Measurements from ENCODE around the gene PYROXD2. TPM values are rescaled to one million over a fixed set of nuclear protein-coding genes. Genes with fewer than 3 reads are reported as not detected.

Gene PYROXD2
- total RNA-seq, 1 donor from 2014 or later: 13.0 TPM

DNA sequence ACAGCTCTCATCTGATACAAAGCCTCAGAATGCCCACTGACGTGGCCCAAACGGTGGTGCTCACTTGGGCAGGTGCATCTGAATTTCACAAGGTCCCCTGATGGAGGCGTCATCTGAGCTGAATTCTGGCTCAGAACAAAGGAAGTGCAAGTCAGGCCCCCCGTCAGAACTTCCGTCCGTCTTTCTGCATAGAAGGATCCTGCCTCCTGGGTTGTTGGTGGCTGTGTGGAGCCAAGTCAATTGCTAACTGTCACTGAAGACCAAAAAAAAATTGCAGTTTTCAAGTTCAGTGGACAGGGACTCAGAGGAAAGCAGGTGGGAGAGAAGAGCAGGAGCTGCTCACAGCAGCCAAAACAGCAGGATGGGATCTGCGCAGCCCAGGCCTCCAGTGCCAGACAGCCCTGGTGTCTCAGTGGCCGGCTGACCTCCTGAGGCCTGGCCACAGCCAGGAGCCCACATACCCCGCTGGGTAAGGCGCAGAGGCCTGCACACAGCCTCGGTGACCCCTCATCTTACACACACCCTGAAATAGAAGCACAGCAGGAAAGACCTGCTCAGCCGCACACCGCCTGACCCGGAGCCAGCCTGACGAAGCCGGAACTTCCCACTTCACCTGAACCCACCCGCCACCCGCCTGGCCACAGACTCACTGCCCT, 49.4 kb downstream of the PYROXD2 start:
- TF ChIP-seq, protein P1, sequence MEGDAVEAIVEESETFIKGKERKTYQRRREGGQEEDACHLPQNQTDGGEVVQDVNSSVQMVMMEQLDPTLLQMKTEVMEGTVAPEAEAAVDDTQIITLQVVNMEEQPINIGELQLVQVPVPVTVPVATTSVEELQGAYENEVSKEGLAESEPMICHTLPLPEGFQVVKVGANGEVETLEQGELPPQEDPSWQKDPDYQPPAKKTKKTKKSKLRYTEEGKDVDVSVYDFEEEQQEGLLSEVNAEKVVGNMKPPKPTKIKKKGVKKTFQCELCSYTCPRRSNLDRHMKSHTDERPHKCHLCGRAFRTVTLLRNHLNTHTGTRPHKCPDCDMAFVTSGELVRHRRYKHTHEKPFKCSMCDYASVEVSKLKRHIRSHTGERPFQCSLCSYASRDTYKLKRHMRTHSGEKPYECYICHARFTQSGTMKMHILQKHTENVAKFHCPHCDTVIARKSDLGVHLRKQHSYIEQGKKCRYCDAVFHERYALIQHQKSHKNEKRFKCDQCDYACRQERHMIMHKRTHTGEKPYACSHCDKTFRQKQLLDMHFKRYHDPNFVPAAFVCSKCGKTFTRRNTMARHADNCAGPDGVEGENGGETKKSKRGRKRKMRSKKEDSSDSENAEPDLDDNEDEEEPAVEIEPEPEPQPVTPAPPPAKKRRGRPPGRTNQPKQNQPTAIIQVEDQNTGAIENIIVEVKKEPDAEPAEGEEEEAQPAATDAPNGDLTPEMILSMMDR (IDR thresholded peaks at IDR 0.05): no peak
- Histone ChIP-seq H3K36me3 (no peaks in the 10 kb centered on the region), H3K27me3 (no peaks in the 10 kb centered on the region), H3K9me3 (no peaks in the 10 kb centered on the region), H3K27ac (no peak overlapping the region), H3K4me3 (no peak overlapping the region), H3K4me1 (no peaks in the 10 kb centered on the region)
- no peak for DNase-seq
- ATAC-seq: no peak
- intact Hi-C loops (cut with DNase I): no loop called here

DNA sequence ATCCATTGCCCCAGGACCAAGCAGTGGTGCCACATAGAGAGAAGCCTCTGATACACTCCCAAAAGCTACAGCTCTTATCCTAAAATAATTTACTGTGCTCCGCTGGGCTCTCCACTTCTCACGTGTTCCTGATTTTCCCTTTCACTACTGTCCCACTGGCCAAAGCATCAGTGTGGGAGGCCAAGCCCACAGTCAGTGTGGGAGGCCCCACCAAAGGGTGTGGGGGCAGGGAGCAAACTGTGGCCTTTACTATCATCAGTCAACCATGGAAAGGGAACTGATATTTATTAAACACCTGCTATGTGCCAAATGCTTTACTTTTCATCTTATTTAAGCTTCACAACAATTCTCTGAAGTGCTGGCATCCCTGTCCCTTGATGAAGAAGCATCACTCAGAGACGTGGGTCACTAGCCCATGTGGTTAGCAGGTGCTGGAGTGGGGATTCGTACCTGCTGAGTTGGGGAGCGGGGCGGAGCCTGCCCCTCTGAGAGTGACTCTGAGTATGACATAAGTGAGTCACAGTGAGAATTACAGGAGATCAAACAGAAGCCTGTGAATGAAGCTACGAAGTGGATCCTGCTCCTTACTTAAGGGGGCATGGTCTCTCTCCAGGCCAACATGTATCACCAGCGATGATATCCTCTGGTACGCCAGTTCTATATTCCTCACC, 50.4 kb downstream of the PYROXD2 start:
- Histone ChIP-seq H3K4me3 (no peak overlapping the region), H3K9me3 (no peaks in the 10 kb centered on the region), H3K4me1 (no peaks in the 10 kb centered on the region), H3K36me3 (no peaks in the 10 kb centered on the region), H3K27me3 (no peaks in the 10 kb centered on the region), H3K27ac (no peak overlapping the region)
- DNase-seq (no peak), ATAC-seq (no peak)
- intact Hi-C loops (cut with DNase I): no loop called here
- TF ChIP-seq, protein P1 (IDR thresholded peaks at IDR 0.05): no peak

DNA sequence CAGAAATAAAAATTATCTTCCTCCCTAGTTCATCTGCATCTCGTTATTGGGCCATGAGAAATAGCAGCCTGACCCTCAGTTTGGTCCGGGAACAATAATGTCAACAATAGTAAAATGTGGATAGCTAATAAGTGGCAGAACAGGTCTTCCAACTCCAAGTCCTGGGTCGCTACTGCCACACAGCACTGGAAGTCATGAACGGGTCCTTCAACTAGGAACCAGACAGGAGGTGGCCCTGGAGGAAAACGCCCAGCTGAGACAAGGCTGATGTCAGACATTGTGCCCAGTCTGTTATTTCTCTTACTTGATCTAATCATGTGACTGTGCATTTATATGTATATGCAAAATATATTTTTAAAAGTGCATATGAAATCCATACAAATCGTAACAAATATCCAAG, 51.8 kb downstream of the PYROXD2 start:
- DNase-seq: no peak
- no peak overlapping the region for H3K27ac ChIP-seq
- peak; percentile 79 for ATAC-seq

DNA sequence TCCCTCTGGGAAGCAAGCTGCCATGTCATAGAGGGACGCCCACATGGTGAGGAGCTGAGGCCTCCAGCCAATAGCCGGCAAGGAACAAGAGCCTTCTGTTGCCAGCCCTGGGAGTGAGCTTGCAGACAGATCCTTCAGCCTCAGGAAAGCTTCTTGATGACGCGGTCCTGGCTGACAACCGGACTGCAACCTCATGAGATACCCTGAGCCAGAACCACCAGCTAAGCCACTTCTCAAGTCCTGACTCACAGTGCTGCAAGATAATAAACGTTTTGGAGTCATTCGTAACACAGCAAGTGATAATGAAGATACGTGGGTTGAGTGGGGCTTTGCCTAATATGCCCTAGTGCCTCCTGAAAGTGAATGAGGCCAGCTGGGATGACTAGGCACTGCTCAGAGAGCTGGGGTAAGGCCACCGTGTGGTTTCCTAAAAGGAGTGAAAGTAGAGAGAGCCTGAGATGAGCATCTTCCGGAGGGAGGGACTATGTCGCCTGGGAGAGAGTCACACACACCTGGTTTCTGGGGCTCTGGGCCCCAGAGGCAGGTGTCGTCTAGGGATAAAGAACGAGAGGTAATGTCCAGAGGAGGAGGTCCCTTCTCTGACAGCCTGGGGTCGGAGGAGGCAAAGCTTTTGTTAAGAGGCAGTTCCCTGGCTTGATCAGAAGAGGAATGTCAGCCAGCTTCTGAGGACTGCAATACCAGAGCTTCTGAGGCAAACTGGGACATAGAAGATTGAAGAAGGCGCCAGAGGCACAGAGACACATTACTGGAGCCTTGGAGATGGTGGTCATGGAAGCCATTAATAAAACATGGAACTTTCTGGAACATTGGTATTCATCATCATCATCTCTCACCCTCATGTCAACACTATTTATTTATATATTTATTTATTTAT, 53.6 kb downstream of the PYROXD2 start:
- intact Hi-C loops (cut with DNase I): no loop called here
- TF ChIP-seq, protein P1 (IDR thresholded peaks at IDR 0.05): no peak
- Histone ChIP-seq H3K36me3 (no peaks in the 10 kb centered on the region), H3K4me3 (no peak overlapping the region), H3K9me3 (no peaks in the 10 kb centered on the region), H3K27ac (peak overlapping the region; percentile 32), H3K27me3 (no peaks in the 10 kb centered on the region), H3K4me1 (no peaks in the 10 kb centered on the region)
- DNase-seq (peak; percentile 78), ATAC-seq (peak; percentile 89)

More for the DNA sequence above, 51.8 kb downstream of the PYROXD2 start:
- H3K9me3 ChIP-seq: no peaks in the 10 kb centered on the region
- TF ChIP-seq, protein P1 (IDR thresholded peaks at IDR 0.05): no peak
- no peaks in the 10 kb centered on the region for H3K27me3 ChIP-seq
- H3K36me3 ChIP-seq: no peaks in the 10 kb centered on the region
- no peak overlapping the region for H3K4me3 ChIP-seq
- intact Hi-C loops (cut with DNase I): no loop called here
- H3K4me1 ChIP-seq: no peaks in the 10 kb centered on the region

DNA sequence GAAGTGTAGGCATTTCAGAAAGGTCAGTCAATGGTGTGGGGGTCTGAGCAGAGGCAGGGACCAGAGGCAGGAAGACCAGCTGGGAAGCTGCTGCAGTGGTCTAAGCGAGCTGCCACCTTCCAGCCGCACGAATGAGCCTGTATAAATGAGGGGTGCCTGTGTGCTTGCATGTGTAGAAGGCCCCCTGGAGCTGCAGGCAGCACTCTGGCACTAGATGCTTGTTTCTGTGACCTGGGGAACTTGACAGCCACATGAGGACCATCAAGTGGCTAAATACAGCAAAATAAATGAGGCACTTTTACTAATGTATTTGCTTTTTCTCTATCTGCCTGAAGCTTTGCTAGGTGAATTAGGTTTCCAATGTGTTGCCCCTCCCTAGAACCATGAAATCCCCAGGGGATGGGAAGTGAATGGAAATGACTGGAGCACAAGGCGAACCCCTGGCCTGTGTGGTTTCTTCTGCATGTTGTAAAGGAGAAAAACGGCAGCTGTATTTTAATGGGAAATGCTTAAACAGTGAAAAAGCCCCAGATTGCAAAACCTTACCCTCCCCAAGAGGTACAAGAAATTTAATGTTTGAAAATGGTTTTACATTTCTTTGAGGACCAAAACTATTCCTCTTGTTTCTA, 57.7 kb downstream of the PYROXD2 start:
- Histone ChIP-seq H3K27ac (no peak overlapping the region), H3K27me3 (no peaks in the 10 kb centered on the region), H3K4me1 (no peaks in the 10 kb centered on the region), H3K4me3 (no peak overlapping the region), H3K9me3 (no peaks in the 10 kb centered on the region), H3K36me3 (no peaks in the 10 kb centered on the region)
- intact Hi-C loops (cut with DNase I): no loop called here
- TF ChIP-seq, protein P1 (IDR thresholded peaks at IDR 0.05): no peak
- ATAC-seq (no peak), DNase-seq (no peak)
